NT2/D1 (cell line): Measurements from ENCODE around the gene MMP15.

Experiments used
- YY1 ChIP-seq: IDR thresholded peaks from 2 replicates; pipeline ENCODE4 v1.6.1; 2011; ENCODE audit not compliant: insufficient read length, insufficient read depth
- ZNF274 ChIP-seq: IDR thresholded peaks from 2 replicates; pipeline ENCODE4 v1.6.1; 2011; ENCODE audit warnings: mild to moderate bottlenecking, low read depth, low read length

DNA sequence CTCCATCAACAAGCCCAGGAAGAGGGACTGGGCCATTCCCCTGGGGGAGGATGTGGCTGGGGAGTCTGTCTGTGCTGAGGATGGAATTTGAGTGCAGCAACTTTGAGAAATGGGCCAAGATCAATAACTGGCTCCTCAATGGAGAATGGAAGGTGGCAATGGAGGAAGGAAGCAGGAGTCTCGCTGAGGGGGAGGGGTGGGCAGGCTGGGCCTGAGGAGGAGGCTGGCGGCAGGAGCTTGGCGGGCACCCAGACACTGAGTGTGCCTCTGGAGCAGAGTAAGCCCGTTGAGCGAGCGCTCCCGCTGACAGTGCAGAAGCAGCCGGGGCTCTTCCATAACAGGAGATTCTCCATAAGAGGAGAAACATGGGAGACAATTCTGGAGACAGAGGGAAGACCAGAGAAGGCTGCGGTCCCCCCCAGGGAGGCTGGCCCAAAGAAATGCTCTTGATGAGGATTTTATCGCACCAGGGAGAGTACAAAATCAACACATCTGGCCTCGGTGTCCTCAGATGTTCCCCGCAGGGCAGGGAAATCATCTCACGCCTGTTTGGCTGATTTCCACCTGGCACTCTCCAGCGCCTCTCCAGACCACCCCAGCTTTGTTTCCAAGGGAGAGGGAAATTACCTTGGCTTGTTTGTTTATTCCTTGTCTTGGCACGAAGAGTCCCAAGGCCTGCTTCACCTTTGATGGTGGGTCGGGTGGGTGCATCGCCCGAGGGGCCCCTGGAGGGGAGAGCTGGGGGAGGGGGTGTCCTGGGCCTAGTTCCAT lies 2.8 kb upstream of the MMP15 start:
- no peak for TF ChIP-seq YY1
- TF ChIP-seq ZNF274 = no peak
